A549 (cell line): ENCODE results near the gene ANKMY2. TPM values are rescaled to one million over a fixed set of nuclear protein-coding genes. Genes with fewer than 3 reads are reported as not detected.

Source experiments
- ATAC-seq, 2 experiments: fragments of 200-7000 bp in 1 of 2; fragments of >200 bp in 1 of 2; cut with Nextera tagmentation in 1 of 2; cut with Tn5 transposase in 1 of 2; 3 replicates each; pipeline versions ENCODE4 v1.8.0 to v1.9.1; 2018 to 2020; ENCODE audit warnings: mild to moderate bottlenecking in 1 of 2, moderate library complexity in 1 of 2
- CTCF ChIA-PET: fragments of 300-600 bp; sonication (Branson Sonifier 250); formaldehyde crosslinking; extraction: SDS; loops from one replicate; lab custom pipeline; 2021; ENCODE audit warnings: antibody characterized with exemption, inconsistent platforms; lab: Yijun Ruan, JAX
- POLR2A ChIA-PET: fragments of 350-600 bp; formaldehyde crosslinking; extraction: SDS; loops from one replicate; lab custom pipeline; 2021; ENCODE audit warnings: antibody characterized with exemption, inconsistent platforms; lab: Yijun Ruan, JAX
- DNase-seq, 2 experiments: peaks; one replicate each; pipeline versions ENCODE4 v3.0.0 to v3.0.0-alpha.2; 2011 to 2016; ENCODE audit warnings: low read depth in 1 of 2, low spot score in 1 of 2
- FAIRE-seq: peaks from 2 replicates; lab custom pipeline; 2011; peaks lifted over from hg19 to GRCh38; lab: Jason Lieb, UNC
- H3K27ac ChIP-seq, 2 experiments: fragments of >200 bp; sonication (Bioruptor Twin); formaldehyde crosslinking; 3 replicates each; pipeline ENCODE4 v1.5.1; 2016 to 2017
- H3K4me1 ChIP-seq: fragments of >200 bp; sonication (Bioruptor Twin); formaldehyde crosslinking; 3 replicates; pipeline ENCODE4 v1.6.1; 2016
- H3K4me2 ChIP-seq: fragments of >200 bp; sonication (Bioruptor Twin); formaldehyde crosslinking; 3 replicates; pipeline ENCODE4 v1.6.1; 2016
- H3K4me3 ChIP-seq: fragments of >200 bp; sonication (Bioruptor Twin); formaldehyde crosslinking; 3 replicates; pipeline ENCODE4 v1.5.1; 2016
- H3K9me3 ChIP-seq: fragments of >200 bp; sonication (Bioruptor Twin); formaldehyde crosslinking; 3 replicates; pipeline ENCODE4 v1.6.1; 2016
- CBX2 ChIP-seq: fragments of 200-600 bp; sonication (generic); IDR thresholded peaks from 2 replicates; pipeline ENCODE4 v1.6.1; 2016; ENCODE audit warnings: low read depth, mild to moderate bottlenecking, borderline replicate concordance
- CBX8 ChIP-seq: fragments of 200-600 bp; sonication (generic); IDR thresholded peaks from 2 replicates; pipeline ENCODE4 v1.6.1; 2016
- CHD4 ChIP-seq: fragments of 200-600 bp; sonication (generic); IDR thresholded peaks from 2 replicates; pipeline ENCODE4 v1.6.1; 2016; ENCODE audit warnings: antibody characterized with exemption, mild to moderate bottlenecking, borderline replicate concordance
- FOSL2 ChIP-seq, 2 experiments: fragments of 450-650 bp in 1 of 2; fragments of >200 bp in 1 of 2; sonication (Bioruptor Twin) in 1 of 2; formaldehyde crosslinking; IDR thresholded peaks; 2 replicates each; pipeline versions ENCODE4 v1.5.0 to v1.6.1; 2016 to 2020; ENCODE audit warnings: mild to moderate bottlenecking in 1 of 2, moderate library complexity in 1 of 2
- FOXS1 ChIP-seq: fragments of 250-450 bp; sonication (Bioruptor Pico); IDR thresholded peaks from 2 replicates; pipeline ENCODE4 v1.5.0; 2020; ENCODE audit warnings: mild to moderate bottlenecking, moderate library complexity
- GATA3 ChIP-seq: IDR thresholded peaks from 2 replicates; pipeline ENCODE4 v1.6.1; 2012; ENCODE audit warnings: borderline replicate concordance
- HOXA7 ChIP-seq: fragments of 250-450 bp; sonication (Bioruptor Pico); IDR thresholded peaks from 2 replicates; pipeline ENCODE4 v1.5.0; 2020; ENCODE audit warnings: mild to moderate bottlenecking, moderate library complexity
- HOXB13 ChIP-seq: fragments of 250-450 bp; sonication (Bioruptor Pico); IDR thresholded peaks from 2 replicates; pipeline ENCODE4 v1.5.0; 2020; ENCODE audit warnings: low read depth, mild to moderate bottlenecking, moderate library complexity
- MAFK ChIP-seq: fragments of 450-650 bp; IDR thresholded peaks from 2 replicates; pipeline ENCODE4 v1.6.1; 2014; ENCODE audit not compliant: partially characterized antibody
- RAD21 ChIP-seq, 2 experiments: fragments of >200 bp in 1 of 2; sonication (Bioruptor Twin) in 1 of 2; formaldehyde crosslinking in 1 of 2; IDR thresholded peaks in 1 of 2; conservative IDR thresholded peaks in 1 of 2; 2 replicates in 1 of 2; 3 replicates in 1 of 2; pipeline ENCODE4 v1.6.1; 2012 to 2018; ENCODE audit warnings: inconsistent platforms in 1 of 2
- RCOR1 ChIP-seq: fragments of 150-350 bp; IDR thresholded peaks from 2 replicates; pipeline ENCODE4 v1.6.1; 2014; ENCODE audit warnings: antibody characterized with exemption, low read length, low read depth
- ZC3H11A ChIP-seq: fragments of 450-650 bp; IDR thresholded peaks from 2 replicates; pipeline ENCODE4 v1.6.1; 2014; ENCODE audit warnings: antibody characterized with exemption, mild to moderate bottlenecking
- ZFP36 ChIP-seq: fragments of 450-650 bp; IDR thresholded peaks from 2 replicates; pipeline ENCODE4 v1.6.1; 2014; ENCODE audit warnings: borderline replicate concordance; ENCODE audit not compliant: partially characterized antibody
- ZSCAN20 ChIP-seq: fragments of 250-450 bp; sonication (Bioruptor Pico); IDR thresholded peaks from 2 replicates; pipeline ENCODE4 v1.8.0; 2022; ENCODE audit warnings: mild to moderate bottlenecking, moderate library complexity
- WGBS: methylation state at CpG from one replicate; pipeline ENCODE4 v1.1.6; 2017; ENCODE audit errors: missing lambda C conversion rate; 5-methylcytosine and 5-hydroxymethylcytosine counted together
- polyA plus RNA-seq, 4 experiments: library from polyadenylated mRNA; depleted of rRNA in 3 of 4; stranded (reverse); fragments of >200 nt; fragmentation: RNase III in 1 of 4; extraction: RNeasy Plus Mini Kit Qiagen cat#74134 plus additional on column Dnase treatment in 1 of 4; gene quantifications; 2 replicates in 3 of 4; 3 replicates in 1 of 4; pipeline ENCODE4 v1.2.3, GENCODE V29; 2011 to 2017
- TF ChIP-seq, protein P1 (sequence below): IDR thresholded peaks from 2 replicates; pipeline ENCODE4 v1.6.1; 2012
- TF ChIP-seq, protein P2 (sequence below): fragments of 200-600 bp; sonication (generic); IDR thresholded peaks from 2 replicates; pipeline ENCODE4 v1.6.1; 2016; ENCODE audit warnings: antibody characterized with exemption, mild to moderate bottlenecking, moderate library complexity
- TF ChIP-seq, protein P3 (sequence below): IDR thresholded peaks from 2 replicates; pipeline ENCODE4 v1.6.1; 2012
- TF ChIP-seq, protein P4 (sequence below): fragments of 250-450 bp; sonication (Bioruptor Pico); IDR thresholded peaks from 2 replicates; pipeline ENCODE4 v1.5.0; 2021; ENCODE audit warnings: mild to moderate bottlenecking, moderate library complexity, borderline replicate concordance
- TF ChIP-seq, protein P5 (sequence below): fragments of >200 bp; sonication (Bioruptor Twin); formaldehyde crosslinking; IDR thresholded peaks from 2 replicates; pipeline ENCODE4 v1.6.1; 2016

The ANKMY2 gene
- polyA plus RNA-seq, 2 of the 4 experiments (the other 2 are of a cell fraction): 15.3 to 26.1 TPM

DNA sequence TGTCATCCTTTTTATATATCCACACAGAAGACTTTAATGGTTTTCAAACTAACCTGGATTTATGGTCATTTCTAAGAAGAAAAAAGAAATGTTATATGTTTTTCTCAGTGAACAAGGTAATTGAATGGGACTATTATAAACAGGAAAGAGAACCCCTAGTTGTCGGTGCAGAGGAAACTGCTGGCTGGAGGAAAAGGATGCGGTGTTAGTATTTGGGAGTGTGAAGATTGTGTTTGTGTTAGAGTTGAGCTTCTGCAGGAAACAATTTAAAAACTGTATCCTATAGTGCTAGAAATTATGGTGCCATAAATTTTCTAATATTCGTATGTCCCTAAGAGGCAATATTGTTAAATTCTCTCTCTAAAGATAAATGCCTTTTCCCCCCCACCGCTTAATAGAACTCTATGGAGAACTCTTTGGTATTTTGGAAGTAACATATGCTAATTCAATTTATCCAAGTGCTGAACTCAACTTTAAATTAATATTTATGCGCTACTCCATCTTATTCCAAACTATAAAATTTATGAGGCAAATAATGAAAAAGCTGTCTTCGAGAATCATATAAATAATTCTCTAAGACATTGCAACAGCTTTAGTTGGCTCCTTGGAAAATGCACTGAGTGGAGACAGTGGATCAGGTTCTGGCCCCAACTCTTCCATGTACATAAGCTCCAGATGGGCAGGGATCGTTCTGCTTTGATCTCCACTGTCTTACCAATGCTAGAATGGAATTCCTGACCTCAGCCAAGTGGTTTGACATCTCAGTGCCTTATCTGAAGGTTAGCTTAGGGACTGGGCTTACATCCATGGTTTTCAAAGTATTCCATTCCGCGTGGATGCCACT, 6.1 kb upstream of the ANKMY2 start:
- DNase-seq (no peak), ATAC-seq (no peak), FAIRE-seq (no peak)
- CTCF ChIA-PET: interaction anchor here (1.4 to 1.9 kb wide), 2 partner anchors 9 to 13 kb away, joined by 5 to 8 read pairs; no protein-coding TSS in a partner anchor
- Histone ChIP-seq H3K27ac (no peak overlapping the region), H3K4me2 (no peak overlapping the region), H3K4me1 (peaks cover 64% of the 10 kb centered on the region), H3K4me3 (no peak overlapping the region), H3K9me3 (no peaks in the 10 kb centered on the region)
- TF ChIP-seq HOXB13 (CRISPR knock-in tag): no peak
- TF ChIP-seq RCOR1: no peak
- no peak for TF ChIP-seq CBX2
- no peak for TF ChIP-seq ZC3H11A
- TF ChIP-seq, protein P1, sequence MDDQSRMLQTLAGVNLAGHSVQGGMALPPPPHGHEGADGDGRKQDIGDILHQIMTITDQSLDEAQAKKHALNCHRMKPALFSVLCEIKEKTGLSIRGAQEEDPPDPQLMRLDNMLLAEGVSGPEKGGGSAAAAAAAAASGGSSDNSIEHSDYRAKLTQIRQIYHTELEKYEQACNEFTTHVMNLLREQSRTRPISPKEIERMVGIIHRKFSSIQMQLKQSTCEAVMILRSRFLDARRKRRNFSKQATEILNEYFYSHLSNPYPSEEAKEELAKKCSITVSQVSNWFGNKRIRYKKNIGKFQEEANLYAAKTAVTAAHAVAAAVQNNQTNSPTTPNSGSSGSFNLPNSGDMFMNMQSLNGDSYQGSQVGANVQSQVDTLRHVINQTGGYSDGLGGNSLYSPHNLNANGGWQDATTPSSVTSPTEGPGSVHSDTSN: no peak
- no peak for TF ChIP-seq GATA3
- TF ChIP-seq RAD21 (conservative IDR thresholded peaks at IDR 0.05 in 1 of 2, IDR thresholded peaks at IDR 0.05 in 1 of 2): no peak
- TF ChIP-seq HOXA7 (CRISPR knock-in tag): no peak
- TF ChIP-seq, protein P2, sequence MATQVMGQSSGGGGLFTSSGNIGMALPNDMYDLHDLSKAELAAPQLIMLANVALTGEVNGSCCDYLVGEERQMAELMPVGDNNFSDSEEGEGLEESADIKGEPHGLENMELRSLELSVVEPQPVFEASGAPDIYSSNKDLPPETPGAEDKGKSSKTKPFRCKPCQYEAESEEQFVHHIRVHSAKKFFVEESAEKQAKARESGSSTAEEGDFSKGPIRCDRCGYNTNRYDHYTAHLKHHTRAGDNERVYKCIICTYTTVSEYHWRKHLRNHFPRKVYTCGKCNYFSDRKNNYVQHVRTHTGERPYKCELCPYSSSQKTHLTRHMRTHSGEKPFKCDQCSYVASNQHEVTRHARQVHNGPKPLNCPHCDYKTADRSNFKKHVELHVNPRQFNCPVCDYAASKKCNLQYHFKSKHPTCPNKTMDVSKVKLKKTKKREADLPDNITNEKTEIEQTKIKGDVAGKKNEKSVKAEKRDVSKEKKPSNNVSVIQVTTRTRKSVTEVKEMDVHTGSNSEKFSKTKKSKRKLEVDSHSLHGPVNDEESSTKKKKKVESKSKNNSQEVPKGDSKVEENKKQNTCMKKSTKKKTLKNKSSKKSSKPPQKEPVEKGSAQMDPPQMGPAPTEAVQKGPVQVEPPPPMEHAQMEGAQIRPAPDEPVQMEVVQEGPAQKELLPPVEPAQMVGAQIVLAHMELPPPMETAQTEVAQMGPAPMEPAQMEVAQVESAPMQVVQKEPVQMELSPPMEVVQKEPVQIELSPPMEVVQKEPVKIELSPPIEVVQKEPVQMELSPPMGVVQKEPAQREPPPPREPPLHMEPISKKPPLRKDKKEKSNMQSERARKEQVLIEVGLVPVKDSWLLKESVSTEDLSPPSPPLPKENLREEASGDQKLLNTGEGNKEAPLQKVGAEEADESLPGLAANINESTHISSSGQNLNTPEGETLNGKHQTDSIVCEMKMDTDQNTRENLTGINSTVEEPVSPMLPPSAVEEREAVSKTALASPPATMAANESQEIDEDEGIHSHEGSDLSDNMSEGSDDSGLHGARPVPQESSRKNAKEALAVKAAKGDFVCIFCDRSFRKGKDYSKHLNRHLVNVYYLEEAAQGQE: no peak
- WGBS: 90% methylated on average over 9 of the region's 9 CpGs
- POLR2A ChIA-PET: no interaction called here

DNA sequence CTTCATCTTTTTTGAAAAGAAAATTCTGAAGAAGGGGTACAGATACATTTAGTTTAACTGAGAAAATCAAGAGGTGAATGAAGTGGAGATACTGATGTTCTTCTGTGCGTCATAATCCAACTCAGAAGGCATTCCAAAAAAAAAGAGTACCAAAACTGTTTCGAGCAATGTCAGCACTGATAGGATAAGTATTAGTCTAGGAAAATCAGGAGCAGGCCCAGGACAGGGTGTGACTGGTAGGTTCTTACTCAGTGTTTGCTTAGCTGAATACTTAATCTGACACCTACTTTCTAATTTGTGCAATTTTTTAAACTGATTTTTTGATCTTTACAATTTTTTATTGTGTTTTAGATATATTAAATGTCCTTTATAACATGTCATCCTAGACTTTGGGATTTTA, 4.7 kb upstream of the ANKMY2 start:
- Histone ChIP-seq H3K4me1 (peaks cover 56% of the 10 kb centered on the region), H3K27ac (peak overlapping the region in 1 of 2 experiments; percentile 7; a peak in 1 of 6 replicates), H3K9me3 (no peaks in the 10 kb centered on the region), H3K4me2 (peak overlapping the region; percentile 84), H3K4me3 (no peak overlapping the region)
- DNase-seq (no peak), ATAC-seq (no peak), FAIRE-seq (no peak)
- 46% methylated on average over 2 of the region's 2 CpGs for WGBS
- CTCF ChIA-PET: interaction anchor here (1.9 kb wide), 1 partner anchor 10 kb away, joined by 5 read pairs; no protein-coding TSS in a partner anchor
- POLR2A ChIA-PET: no interaction called here
- TF ChIP-seq MAFK (no peak), ZFP36 (no peak), RAD21 (conservative IDR thresholded peaks at IDR 0.05 in 1 of 2, IDR thresholded peaks at IDR 0.05 in 1 of 2) (no peak), HOXB13 (CRISPR knock-in tag) (no peak), FOSL2 (IDR thresholded peaks at IDR 0.05) (no peak), FOSL2 (CRISPR knock-in tag; IDR thresholded peaks at IDR 0.05) (no peak), CBX8 (no peak), CHD4 (no peak), ZSCAN20 (CRISPR knock-in tag) (no peak), FOXS1 (CRISPR knock-in tag) (no peak)
- TF ChIP-seq, protein P3, sequence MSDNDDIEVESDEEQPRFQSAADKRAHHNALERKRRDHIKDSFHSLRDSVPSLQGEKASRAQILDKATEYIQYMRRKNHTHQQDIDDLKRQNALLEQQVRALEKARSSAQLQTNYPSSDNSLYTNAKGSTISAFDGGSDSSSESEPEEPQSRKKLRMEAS: no peak
- TF ChIP-seq, protein P4, sequence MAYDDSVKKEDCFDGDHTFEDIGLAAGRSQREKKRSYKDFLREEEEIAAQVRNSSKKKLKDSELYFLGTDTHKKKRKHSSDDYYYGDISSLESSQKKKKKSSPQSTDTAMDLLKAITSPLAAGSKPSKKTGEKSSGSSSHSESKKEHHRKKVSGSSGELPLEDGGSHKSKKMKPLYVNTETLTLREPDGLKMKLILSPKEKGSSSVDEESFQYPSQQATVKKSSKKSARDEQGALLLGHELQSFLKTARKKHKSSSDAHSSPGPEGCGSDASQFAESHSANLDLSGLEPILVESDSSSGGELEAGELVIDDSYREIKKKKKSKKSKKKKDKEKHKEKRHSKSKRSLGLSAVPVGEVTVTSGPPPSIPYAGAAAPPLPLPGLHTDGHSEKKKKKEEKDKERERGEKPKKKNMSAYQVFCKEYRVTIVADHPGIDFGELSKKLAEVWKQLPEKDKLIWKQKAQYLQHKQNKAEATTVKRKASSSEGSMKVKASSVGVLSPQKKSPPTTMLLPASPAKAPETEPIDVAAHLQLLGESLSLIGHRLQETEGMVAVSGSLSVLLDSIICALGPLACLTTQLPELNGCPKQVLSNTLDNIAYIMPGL: no peak
- TF ChIP-seq, protein P5, sequence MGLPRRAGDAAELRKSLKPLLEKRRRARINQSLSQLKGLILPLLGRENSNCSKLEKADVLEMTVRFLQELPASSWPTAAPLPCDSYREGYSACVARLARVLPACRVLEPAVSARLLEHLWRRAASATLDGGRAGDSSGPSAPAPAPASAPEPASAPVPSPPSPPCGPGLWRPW: no peak
